K562 (cell line): ENCODE results near the gene ALS2CL. TPM values are rescaled to one million over a fixed set of nuclear protein-coding genes. Genes with fewer than 3 reads are reported as not detected.

ENCODE experiments used
- ATAC-seq: fragments of 200-7000 bp; cut with Tn5 transposase; 3 replicates; pipeline ENCODE4 v1.9.1; 2020; ENCODE audit warnings: moderate library complexity
- BruUV-seq: library from RNA; stranded (reverse); fragments of 400-500 nt; replicated peaks from 2 replicates; lab custom pipeline; 2021; lab: Mats Ljungman, UMichigan
- CTCF ChIA-PET: fragments of 300-600 bp; formaldehyde crosslinking; extraction: SDS; loops from one replicate; lab custom pipeline; 2021; ENCODE audit warnings: low intra/inter-chr PET ratio; lab: Yijun Ruan, JAX
- POLR2A ChIA-PET: fragments of 300-600, 350-650 bp; sonication (Branson Sonifier 250); formaldehyde crosslinking; extraction: SDS; loops from one replicate; lab custom pipeline; 2021; ENCODE audit warnings: antibody characterized with exemption, inconsistent platforms; lab: Yijun Ruan, JAX
- DNase-seq, 4 experiments: peaks; one replicate each; pipeline versions ENCODE4 v3.0.0 to v3.0.0-alpha.2; 2011 to 2018; ENCODE audit warnings: low spot score in 3 of 4, mixed read lengths in 3 of 4; ENCODE audit errors: extremely low read depth in 1 of 4
- FAIRE-seq: peaks from 2 replicates; lab custom pipeline; 2011; peaks lifted over from hg19 to GRCh38; lab: Jason Lieb, UNC
- H2AFZ ChIP-seq: 2 replicates; pipeline ENCODE4 v1.6.0; 2011; ENCODE audit warnings: low read depth, low read length, control low read depth, inconsistent platforms
- H3K27ac ChIP-seq: fragments of 200-600 bp; 3 replicates; pipeline ENCODE4 v1.8.0; 2011; ENCODE audit warnings: low read depth, mild to moderate bottlenecking, control low read depth, inconsistent platforms, low read length, moderate library complexity, mixed read lengths; ENCODE audit errors: extremely low read depth
- H3K27me3 ChIP-seq, 2 experiments: fragments of 300-600 bp in 1 of 2; 2 replicates in 1 of 2; 3 replicates in 1 of 2; pipeline versions ENCODE4 v1.6.0 to v1.8.0; 2011; ENCODE audit warnings: inconsistent platforms in 2 of 2, low read length in 2 of 2, mild to moderate bottlenecking in 1 of 2, mixed read lengths in 1 of 2, moderate library complexity in 1 of 2; ENCODE audit not compliant: control insufficient read depth in 2 of 2, insufficient read depth in 2 of 2
- H3K36me3 ChIP-seq: fragments of 300-600 bp; 3 replicates; pipeline ENCODE4 v1.8.0; 2011; ENCODE audit warnings: mild to moderate bottlenecking, low read length, inconsistent platforms; ENCODE audit not compliant: control insufficient read depth, insufficient read depth
- H3K4me1 ChIP-seq, 2 experiments: fragments of 200-600 bp in 1 of 2; replicated peaks in 1 of 2; 2 replicates in 1 of 2; 3 replicates in 1 of 2; pipeline versions ENCODE4 v1.5.1 to v1.8.0; 2011; ENCODE audit warnings: inconsistent platforms in 2 of 2, low read length in 2 of 2, mild to moderate bottlenecking in 1 of 2, mixed read lengths in 1 of 2, moderate library complexity in 1 of 2; ENCODE audit not compliant: control insufficient read depth in 2 of 2, insufficient read depth in 2 of 2
- H3K4me2 ChIP-seq: 2 replicates; pipeline ENCODE4 v1.6.1; 2011; ENCODE audit warnings: low read length, control low read depth, inconsistent platforms, mixed read lengths; ENCODE audit not compliant: insufficient read depth
- H3K4me3 ChIP-seq: fragments of 200-600 bp; sonication (generic), shearing (Covaris generic); 2 replicates; pipeline ENCODE4 v1.5.1; 2016; ENCODE audit warnings: control low read depth, inconsistent platforms
- H3K79me2 ChIP-seq: fragments of 200-600 bp; 3 replicates; pipeline ENCODE4 v1.8.0; 2011; ENCODE audit warnings: low read length, inconsistent platforms; ENCODE audit not compliant: control insufficient read depth, insufficient read depth
- H3K9ac ChIP-seq, 2 experiments: 2 replicates each; pipeline versions ENCODE4 v1.6.0 to v1.6.1; 2011; ENCODE audit warnings: low read depth in 2 of 2, low read length in 2 of 2, control low read depth in 1 of 2, inconsistent platforms in 1 of 2, mild to moderate bottlenecking in 1 of 2, mixed read lengths in 1 of 2; ENCODE audit not compliant: insufficient read depth in 1 of 2
- H3K9me1 ChIP-seq: one replicate; pipeline ENCODE4 v1.6.0; 2011; ENCODE audit warnings: inconsistent platforms, mild to moderate bottlenecking, low read length, moderate library complexity; ENCODE audit not compliant: control insufficient read depth, insufficient read depth
- H3K9me3 ChIP-seq: replicated peaks from 2 replicates; pipeline ENCODE4 v1.5.1; 2011; ENCODE audit warnings: low read depth, low read length, inconsistent platforms; ENCODE audit not compliant: control insufficient read depth, insufficient read depth
- H4K20me1 ChIP-seq: replicated peaks from 2 replicates; pipeline ENCODE4 v1.6.1; 2011; ENCODE audit warnings: low read length, inconsistent platforms, mixed read lengths; ENCODE audit not compliant: control insufficient read depth, insufficient read depth
- GABPA ChIP-seq: fragments of 200-800 bp; sonication (Bioruptor generic); conservative IDR thresholded peaks from 2 replicates; pipeline ENCODE4 v1.6.1; 2016; ENCODE audit warnings: low read depth, missing genetic modification characterization, missing compliant biosample characterization
- NFATC3 ChIP-seq: fragments of 450-650 bp; IDR thresholded peaks from 2 replicates; pipeline ENCODE4 v1.6.1; 2017; ENCODE audit warnings: mild to moderate bottlenecking
- NONO ChIP-seq, 2 experiments: fragments of 200-400 bp in 1 of 2; fragments of 450-650 bp in 1 of 2; formaldehyde crosslinking in 1 of 2; IDR thresholded peaks; 2 replicates each; pipeline ENCODE4 v1.6.1; 2017; ENCODE audit warnings: low read depth in 2 of 2, mild to moderate bottlenecking in 2 of 2, moderate library complexity in 2 of 2, low read length in 1 of 2
- RBM34 ChIP-seq: fragments of 200-400 bp; formaldehyde crosslinking; IDR thresholded peaks from 2 replicates; pipeline ENCODE4 v1.6.1; 2018; ENCODE audit warnings: low read length, borderline replicate concordance; ENCODE audit not compliant: insufficient read depth
- TSC22D4 ChIP-seq: fragments of 450-650 bp; IDR thresholded peaks from 2 replicates; pipeline ENCODE4 v1.6.1; 2016; ENCODE audit warnings: missing genetic modification characterization, missing biosample characterization, control low read depth
- ZNF282 ChIP-seq: sonication (generic); formaldehyde crosslinking; IDR thresholded peaks from 2 replicates; pipeline ENCODE4 v1.8.1; 2023; ENCODE audit warnings: missing genetic modification reagents
- WGBS: fragments of 100-300 bp; shearing (Covaris generic); methylation state at CpG from one replicate; pipeline ENCODE4 v1.1.6; 2016; ENCODE audit warnings: low coverage, mixed read lengths; ENCODE audit not compliant: insufficient coverage; ENCODE audit errors: missing lambda C conversion rate; 5-methylcytosine and 5-hydroxymethylcytosine counted together
- in situ Hi-C: fragments of 300-500 bp; cut with MboI; formaldehyde crosslinking; loops from 4 replicates; pipeline ENCODE4 v1.15.0; 2018; ENCODE audit warnings: inconsistent platforms, mixed read lengths
- intact Hi-C: fragments of 100-400 bp; cut with micrococcal nuclease; formaldehyde crosslinking; loops from 2 replicates; pipeline ENCODE4 v1.14.2; 2022
- polyA plus RNA-seq, 8 experiments: library from polyadenylated mRNA; depleted of rRNA in 4 of 8; stranded (reverse) in 5 of 8; unstranded in 3 of 8; fragments of >200 nt; fragmentation: Nextera tagmentation in 2 of 8; fragmentation: Illumina TruSeq in 1 of 8; extraction: Ambion mirVana in 2 of 8; extraction: Trizol in 1 of 8; gene quantifications; 2 replicates each; pipeline versions ENCODE4 v1.2.1 to v1.2.3, GENCODE V29; 2011 to 2014; ENCODE audit warnings: inconsistent platforms in 1 of 8, missing spikeins in 1 of 8
- total RNA-seq, 7 experiments: library from RNA; depleted of rRNA in 6 of 7; stranded (reverse); fragments of >200 nt in 6 of 7; fragmentation: Illumina TruSeq in 2 of 7; extraction: Trizol in 2 of 7; gene quantifications; 2 replicates each; pipeline versions ENCODE4 v1.2.1 to v1.2.3, GENCODE V29; 2011 to 2021; ENCODE audit warnings: low replicate concordance in 1 of 7
- TF ChIP-seq, protein P1 (sequence below): sonication (generic); formaldehyde crosslinking; IDR thresholded peaks from 2 replicates; pipeline ENCODE4 v1.8.0; 2023; ENCODE audit warnings: mild to moderate bottlenecking, missing genetic modification reagents

Gene ALS2CL
- total and polyA plus RNA-seq, 9 of the 15 experiments (the other 6 are each of a cell fraction or from before 2014, with no cell fraction given), result 0.03 to 0.13 (median 0.05) TPM; not detected in 3

DNA sequence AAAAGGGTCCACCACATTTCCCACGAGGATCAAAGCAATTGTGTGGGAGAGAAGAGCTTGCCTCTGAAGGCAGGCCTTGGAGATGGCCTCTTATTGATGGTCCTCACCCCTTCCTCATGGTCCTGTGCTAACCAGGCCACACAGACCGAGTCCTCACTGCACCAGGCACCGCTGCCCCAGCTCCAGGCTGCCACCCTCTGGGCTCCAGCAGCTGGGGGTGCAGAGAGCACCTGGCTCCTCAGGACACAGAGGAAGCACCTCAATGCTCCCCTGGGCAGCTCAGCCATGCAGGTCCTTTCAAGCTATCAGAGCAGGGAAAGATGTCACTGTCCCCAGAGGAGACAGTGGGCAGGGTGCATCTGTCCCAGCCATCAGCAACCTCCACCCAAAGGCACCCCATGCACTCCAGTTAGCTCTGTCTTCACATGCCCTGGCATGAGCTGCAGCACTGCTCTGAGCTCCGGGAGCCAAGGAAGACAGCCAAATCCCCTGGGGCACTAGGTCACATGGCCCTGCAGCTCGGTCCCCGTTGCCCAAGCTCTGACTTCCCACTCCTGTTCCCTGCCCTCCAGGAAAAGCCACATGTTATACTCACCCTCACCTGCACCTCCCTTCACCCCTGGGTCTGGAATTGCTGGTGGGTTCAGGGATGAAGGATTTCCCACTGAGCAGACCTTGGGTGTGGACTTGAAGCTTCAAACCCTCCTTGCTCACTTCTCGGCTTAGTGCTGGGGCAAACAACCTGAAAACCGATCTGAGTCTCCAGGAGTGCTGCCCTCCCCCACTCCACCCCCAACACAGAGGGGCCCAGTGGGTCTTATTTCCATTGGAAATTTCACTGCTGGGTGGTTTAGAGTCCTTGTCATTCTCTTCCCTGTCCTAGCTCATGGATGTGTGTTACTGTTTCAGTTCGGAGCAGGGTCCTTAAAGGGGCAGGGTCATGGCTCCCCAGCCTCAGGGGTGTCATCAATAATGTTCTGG is 32.6 kb downstream of the ALS2CL start:
- Histone ChIP-seq H3K27ac (no peak overlapping the region), H3K9me3 (no peaks in the 10 kb centered on the region), H3K4me2 (no peak overlapping the region), H2AFZ (no peak overlapping the region), H4K20me1 (peaks cover 11% of the 10 kb centered on the region; the same call in 1 of the 2 replicates), H3K4me3 (no peak overlapping the region), H3K79me2 (no peaks in the 10 kb centered on the region), H3K27me3 (peaks cover 28 to 84% of the 10 kb centered on the region in 2 experiments), H3K9ac (no peak overlapping the region), H3K9me1 (no peaks in the 10 kb centered on the region), H3K36me3 (no peaks in the 10 kb centered on the region), H3K4me1 (no peaks in the 10 kb centered on the region)
- CTCF ChIA-PET, result no interaction called here
- peak in 1 of 4 experiments; percentile 6 for DNase-seq
- intact Hi-C loops, result no loop called here
- POLR2A ChIA-PET, result interaction anchor here (0.6 to 1.7 kb wide), 2 partner anchors 10 to 296 kb away, joined by 3 to 4 read pairs; no protein-coding TSS in a partner anchor
- no peak for ATAC-seq
- BruUV-seq, result no TSS peak
- FAIRE-seq, result no peak
- WGBS, result 4% methylated on average over 9 of the region's 9 CpGs
- in situ Hi-C loops, result no loop called here
- no peak for TF ChIP-seq ZNF282 (CRISPR knock-in tag)

DNA sequence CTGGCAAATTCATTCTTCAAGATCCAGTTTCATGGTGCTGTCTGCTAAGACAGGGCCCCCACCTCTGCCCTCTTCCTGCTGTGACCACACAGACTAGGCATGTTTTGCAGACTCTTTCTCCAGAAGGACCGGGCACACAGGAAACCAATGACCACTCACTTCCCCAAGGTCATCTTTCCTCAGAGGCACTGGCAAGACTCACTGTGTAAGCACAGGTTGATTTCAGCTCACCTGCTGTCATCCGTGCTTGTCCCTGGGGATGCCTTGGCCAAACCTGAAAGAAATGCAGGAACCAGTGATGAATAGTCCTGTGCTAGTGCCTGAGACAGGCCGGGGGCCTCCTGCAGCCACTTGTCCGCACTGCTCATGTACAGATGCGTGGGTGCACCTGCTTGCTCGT is 33.5 kb downstream of the ALS2CL start:
- WGBS, result 3% methylated on average over 6 of the region's 6 CpGs
- POLR2A ChIA-PET, result interaction anchor here (0.8 to 1.7 kb wide), 2 partner anchors 11 to 20 kb away, joined by 3 to 4 read pairs; no protein-coding TSS in a partner anchor
- no TSS peak for BruUV-seq

More for the DNA sequence above, 33.5 kb downstream of the ALS2CL start:
- Histone ChIP-seq H3K4me3 (no peak overlapping the region), H4K20me1 (peaks cover 11% of the 10 kb centered on the region; the same call in 1 of the 2 replicates), H2AFZ (no peak overlapping the region), H3K79me2 (no peaks in the 10 kb centered on the region), H3K9ac (no peak overlapping the region), H3K27ac (no peak overlapping the region), H3K9me3 (no peaks in the 10 kb centered on the region), H3K36me3 (no peaks in the 10 kb centered on the region), H3K4me1 (no peaks in the 10 kb centered on the region), H3K27me3 (peaks cover 28 to 77% of the 10 kb centered on the region in 2 experiments), H3K4me2 (no peak overlapping the region), H3K9me1 (no peaks in the 10 kb centered on the region)
- in situ Hi-C loops, result no loop called here
- no peak for DNase-seq
- FAIRE-seq, result no peak
- CTCF ChIA-PET, result no interaction called here
- no peak for TF ChIP-seq TSC22D4 (tag)
- no peak for TF ChIP-seq NONO (IDR thresholded peaks at IDR 0.05; ENCODE audit: low read depth in 2 of 2, low read length in 1 of 2)
- no peak for TF ChIP-seq GABPA (tag)
- TF ChIP-seq RBM34, result no peak
- TF ChIP-seq, protein P1, sequence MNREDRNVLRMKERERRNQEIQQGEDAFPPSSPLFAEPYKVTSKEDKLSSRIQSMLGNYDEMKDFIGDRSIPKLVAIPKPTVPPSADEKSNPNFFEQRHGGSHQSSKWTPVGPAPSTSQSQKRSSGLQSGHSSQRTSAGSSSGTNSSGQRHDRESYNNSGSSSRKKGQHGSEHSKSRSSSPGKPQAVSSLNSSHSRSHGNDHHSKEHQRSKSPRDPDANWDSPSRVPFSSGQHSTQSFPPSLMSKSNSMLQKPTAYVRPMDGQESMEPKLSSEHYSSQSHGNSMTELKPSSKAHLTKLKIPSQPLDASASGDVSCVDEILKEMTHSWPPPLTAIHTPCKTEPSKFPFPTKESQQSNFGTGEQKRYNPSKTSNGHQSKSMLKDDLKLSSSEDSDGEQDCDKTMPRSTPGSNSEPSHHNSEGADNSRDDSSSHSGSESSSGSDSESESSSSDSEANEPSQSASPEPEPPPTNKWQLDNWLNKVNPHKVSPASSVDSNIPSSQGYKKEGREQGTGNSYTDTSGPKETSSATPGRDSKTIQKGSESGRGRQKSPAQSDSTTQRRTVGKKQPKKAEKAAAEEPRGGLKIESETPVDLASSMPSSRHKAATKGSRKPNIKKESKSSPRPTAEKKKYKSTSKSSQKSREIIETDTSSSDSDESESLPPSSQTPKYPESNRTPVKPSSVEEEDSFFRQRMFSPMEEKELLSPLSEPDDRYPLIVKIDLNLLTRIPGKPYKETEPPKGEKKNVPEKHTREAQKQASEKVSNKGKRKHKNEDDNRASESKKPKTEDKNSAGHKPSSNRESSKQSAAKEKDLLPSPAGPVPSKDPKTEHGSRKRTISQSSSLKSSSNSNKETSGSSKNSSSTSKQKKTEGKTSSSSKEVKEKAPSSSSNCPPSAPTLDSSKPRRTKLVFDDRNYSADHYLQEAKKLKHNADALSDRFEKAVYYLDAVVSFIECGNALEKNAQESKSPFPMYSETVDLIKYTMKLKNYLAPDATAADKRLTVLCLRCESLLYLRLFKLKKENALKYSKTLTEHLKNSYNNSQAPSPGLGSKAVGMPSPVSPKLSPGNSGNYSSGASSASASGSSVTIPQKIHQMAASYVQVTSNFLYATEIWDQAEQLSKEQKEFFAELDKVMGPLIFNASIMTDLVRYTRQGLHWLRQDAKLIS, result no peak
- TF ChIP-seq NFATC3, result no peak
- intact Hi-C loops, result no loop called here
- ATAC-seq, result no peak
